SKM-1 (cell line): ENCODE data around the gene SPAG8.

Experiments
- DNase-seq: peaks from one replicate; lab custom pipeline; 2025; ENCODE audit not compliant: unreplicated experiment; lab: John Stamatoyannopoulos, UW

The SPAG8 gene, protein sequence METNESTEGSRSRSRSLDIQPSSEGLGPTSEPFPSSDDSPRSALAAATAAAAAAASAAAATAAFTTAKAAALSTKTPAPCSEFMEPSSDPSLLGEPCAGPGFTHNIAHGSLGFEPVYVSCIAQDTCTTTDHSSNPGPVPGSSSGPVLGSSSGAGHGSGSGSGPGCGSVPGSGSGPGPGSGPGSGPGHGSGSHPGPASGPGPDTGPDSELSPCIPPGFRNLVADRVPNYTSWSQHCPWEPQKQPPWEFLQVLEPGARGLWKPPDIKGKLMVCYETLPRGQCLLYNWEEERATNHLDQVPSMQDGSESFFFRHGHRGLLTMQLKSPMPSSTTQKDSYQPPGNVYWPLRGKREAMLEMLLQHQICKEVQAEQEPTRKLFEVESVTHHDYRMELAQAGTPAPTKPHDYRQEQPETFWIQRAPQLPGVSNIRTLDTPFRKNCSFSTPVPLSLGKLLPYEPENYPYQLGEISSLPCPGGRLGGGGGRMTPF

DNA sequence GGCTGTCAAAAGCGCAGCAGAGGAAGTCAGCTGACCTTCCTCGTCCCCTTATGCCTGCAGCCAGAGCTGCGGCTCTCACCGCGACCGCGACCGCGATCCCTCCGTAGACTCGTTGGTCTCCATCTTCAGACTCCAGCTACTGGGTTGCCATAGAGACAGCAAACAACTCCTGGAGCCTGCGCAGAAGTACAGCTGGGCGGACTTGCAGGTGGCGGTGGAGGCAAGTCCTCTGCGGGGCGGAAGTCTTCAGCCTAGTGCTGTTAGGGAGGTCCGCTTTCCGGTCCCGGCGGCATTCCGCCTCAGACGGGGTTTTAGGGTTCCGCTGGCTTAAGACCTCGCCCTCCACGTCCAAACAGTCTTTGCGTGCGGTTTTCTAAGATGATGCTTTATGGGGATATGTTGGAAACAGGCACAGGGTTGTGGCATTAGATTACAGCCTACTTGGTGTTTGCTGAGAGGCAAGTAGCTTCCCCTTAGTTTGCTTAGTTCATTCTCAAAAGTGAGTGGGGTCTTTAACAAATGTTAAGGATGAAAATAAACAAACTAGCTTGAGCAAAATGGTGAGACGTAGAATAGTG is at the start of gene SPAG8:
SPAG8 (minus strand) TSS at position 238 of the 578 bp plus-strand sequence; CDS start at position 123, 115 bp downstream.
- peak; percentile 90 for DNase-seq

DNA sequence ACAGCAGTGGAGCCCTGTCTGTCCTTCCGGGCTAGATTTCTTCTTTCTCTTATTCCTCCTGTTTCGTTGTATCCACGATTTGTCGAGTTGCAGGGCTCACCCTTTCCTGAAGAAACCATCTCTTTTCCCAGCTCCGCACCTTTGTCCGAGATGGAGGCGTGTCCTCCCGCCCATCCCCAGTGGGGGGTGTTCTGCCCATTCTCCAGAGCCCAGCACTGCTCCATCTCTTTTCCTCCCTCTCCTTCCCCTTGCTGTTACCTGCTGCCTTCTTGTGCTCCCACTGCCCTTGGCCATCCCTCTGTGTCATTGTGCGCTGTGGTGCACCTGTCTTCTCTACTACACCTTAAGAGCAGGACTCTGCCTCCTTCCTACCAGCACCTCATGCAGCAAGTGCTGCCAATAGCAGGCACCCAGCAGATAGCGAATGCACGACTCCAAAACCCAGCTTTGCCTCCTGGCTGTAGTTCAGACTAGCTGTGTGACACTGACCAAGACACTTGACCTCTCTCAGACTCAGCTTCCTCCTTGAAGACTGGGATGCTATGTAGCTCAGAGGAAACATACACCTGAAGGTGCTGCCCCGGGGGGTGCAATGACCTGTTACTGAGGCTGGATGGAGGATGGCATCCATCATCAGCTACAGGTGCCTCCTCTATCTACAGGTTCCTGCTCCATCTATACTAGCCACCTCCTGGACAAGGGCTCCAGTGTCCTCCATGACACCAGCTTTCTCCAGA is 49.3 kb upstream of the SPAG8 start:
- no peak for DNase-seq

DNA sequence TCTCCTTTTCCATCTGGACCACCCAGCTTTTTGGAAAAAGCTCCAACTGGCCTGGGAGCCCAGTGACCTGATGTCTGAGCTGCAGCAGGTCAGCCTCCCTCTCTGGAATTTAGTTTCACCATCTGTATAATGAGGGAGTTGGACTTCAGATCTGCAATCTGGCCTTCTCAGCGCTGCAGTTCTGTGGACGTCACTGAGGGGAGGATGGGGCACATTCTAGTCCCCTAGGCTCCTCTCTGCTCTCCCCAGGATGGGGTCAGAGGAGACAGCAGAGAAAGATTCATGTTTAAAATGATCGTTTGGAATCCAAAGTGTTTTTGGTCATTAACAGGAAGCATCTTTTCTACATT is 47.9 kb upstream of the SPAG8 start:
- no peak for DNase-seq

DNA sequence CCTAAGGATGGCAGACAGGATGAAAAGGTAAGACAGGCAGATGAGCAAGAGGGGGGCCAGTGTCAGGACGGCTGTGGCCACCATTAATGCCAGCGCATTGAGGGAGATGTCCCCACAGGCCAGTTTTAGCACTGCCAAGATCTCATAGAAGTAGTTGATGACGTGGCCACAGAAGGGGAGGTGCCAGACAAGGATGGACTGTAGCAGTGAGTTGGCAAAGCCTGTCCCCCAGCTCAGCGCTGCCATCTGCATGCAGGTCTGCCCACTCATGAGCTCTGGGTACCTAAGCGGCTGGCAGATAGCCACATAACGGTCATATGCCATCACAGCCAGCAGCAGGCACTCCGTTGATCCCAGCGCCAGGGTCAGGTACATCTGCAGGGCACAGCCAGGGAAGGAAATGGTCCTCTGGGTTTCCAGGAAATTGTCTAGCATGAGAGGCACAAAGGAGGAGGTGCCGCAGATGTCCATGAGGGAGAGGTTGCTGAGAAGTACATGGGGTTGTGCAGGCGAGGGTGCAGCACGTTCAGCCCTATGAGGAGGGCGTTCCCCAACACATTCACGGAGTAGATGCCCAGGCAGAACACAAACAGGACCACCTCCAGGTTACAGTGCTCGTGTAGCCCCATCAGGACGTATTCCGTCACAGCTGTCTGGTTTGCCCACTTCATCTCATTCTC is 47.4 kb upstream of the SPAG8 start:
- DNase-seq: no peak

DNA sequence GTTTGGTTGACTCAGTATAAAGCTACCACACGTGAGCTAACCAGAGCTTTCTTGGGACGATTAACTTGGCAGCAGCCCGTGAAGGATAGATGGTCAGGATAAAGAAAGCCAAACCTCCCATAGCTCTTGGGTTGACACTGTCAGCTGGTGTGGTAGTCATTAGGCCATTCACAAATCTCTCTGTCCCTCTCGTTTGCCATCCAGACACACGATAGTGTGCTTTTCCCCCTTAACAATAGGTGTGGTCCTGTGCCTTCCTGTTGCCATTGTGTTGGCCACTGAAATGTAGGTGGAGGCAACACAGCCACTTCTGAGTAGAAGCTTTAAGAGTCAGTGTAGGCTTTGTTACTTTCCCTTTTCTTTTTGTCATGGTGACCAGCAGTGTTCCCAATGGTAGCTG is 46.4 kb upstream of the SPAG8 start:
- DNase-seq: no peak

DNA sequence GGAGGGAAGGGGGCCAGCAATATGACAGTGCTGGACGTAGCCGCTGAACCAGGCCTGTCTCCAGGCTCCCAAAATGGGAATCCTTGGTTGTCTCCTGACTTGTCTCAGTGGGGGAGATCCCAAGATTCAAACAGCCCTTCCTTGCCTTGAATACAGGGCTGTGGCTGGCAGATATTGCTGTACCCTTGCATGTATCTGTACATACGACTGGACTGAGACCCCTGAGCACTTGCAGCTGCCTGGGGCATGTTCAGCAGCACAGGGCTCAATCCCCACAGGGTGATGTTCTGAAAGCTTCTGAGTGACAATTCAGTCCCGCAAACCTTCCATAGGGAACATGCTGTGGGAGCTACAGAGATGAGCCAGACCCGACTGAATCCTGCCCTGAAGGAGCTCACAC is 44.8 kb upstream of the SPAG8 start:
- no peak for DNase-seq

DNA sequence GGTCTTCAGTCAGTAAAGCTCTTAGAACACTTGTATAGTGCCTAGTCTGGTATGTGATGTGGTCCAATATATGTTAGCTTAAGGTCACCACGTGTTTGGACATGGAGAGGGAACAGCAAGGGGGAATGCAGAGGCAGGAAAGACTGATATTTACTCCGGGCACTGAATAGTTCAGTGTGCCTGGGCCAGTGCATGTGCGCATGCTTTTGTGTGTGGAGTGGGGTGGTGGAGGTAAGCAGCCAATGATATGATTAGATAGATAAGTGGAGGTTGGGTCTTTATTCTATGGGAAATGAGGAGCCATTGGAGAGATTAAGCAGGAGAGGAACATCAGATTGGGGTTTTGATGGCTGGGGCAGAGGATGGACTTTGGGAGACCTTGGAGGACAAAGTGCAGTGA is 44.1 kb upstream of the SPAG8 start:
- DNase-seq: no peak

DNA sequence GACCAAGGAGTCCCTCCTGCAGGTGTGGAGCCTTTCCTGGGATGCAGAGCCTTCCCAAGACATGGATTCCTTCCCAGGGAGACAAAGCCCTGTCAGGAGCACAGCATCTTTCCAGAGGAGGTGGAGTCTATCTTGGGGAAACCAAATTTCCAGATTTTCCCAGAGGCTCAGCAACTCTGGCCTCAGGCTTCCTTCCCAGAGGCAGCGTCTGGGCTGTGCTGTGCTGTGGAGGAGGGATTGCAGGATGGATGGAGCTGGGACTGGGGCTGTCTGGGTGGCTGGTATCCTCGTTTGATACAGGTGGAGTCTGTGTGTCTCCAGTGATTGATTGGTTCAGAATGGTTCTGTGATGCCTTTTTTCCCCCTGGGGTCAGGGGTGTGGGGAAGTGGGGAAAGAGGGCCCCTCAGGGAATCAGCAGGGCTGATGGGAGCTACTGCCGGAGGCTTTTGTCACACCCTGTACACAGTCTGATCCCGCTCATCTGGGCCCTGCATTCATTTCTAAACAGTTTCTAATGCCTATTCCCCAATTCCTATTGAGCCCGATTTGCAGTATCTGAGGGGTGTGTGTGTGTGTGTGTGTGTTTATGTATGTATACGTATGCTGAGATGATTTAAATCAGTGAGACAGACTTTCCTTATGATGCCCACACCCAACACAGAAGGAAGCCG is 42.2 kb upstream of the SPAG8 start:
- no peak for DNase-seq

DNA sequence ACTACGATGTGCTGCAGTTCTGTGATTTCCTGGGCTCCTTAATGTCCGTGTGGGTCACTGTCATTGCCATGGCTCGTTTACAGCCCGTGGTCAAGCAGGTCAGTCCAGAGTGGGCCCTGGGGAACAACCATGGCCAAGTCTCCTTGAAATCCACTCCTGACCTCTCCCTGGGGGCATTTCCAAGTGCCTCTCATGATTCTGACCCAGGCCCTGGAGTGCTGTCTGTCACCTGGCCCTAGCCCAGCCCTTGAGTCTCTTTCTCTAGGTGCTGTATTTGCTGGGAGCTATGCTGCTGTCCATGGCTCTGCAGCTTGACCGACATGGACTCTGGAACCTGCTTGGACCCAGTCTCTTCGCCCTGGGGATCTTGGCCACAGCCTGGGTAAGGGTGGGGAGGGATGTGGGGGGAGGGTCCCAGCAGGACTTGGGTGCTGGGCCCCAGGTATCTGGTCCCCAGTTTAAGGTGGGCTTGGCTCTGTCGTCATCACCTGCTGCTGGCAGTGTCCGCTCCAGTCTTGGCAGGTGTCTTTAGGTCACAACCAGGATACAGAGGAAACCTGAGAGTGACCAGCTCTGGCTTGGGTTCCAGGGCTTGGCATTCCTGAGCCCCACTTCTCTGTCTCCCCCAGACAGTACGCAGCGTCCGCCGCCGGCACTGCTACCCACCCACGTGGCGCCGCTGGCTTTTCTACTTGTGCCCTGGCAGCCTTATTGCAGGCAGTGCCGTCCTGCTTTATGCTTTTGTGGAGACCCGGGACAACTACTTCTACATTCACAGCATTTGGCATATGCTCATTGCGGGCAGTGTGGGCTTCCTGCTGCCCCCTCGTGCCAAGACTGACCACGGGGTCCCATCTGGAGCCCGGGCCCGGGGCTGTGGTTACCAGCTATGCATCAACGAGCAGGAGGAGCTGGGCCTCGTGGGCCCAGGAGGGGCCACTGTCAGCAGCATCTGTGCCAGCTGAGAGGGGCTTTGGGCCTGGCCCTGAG is 41.1 kb upstream of the SPAG8 start:
- no peak for DNase-seq

DNA sequence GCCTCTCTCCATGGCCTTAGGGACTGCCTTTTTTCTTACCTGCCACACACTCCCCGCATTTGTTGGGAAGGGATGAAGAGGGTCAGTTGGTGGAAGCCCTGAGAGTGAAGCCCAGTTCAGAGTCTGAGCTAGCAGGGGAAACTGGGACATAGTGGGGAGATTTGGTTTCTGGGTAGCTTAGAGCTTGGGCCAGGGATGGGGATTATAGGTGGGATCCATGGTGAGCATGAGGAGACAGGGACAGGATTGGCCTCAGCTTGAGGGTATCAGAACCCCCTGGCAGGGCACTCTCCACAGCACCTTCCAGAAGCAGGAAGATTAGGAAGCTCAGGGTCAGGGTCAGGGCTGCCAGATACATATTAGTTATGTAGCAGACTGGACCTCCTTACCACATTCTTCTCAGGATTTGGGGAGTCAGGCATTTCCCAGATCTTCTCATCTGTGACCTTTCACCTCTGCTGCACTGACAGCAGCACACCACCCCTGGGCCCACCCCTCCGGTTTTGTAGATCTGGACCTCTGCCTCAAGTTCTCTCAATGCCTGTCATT is 40.3 kb upstream of the SPAG8 start:
- no peak for DNase-seq

DNA sequence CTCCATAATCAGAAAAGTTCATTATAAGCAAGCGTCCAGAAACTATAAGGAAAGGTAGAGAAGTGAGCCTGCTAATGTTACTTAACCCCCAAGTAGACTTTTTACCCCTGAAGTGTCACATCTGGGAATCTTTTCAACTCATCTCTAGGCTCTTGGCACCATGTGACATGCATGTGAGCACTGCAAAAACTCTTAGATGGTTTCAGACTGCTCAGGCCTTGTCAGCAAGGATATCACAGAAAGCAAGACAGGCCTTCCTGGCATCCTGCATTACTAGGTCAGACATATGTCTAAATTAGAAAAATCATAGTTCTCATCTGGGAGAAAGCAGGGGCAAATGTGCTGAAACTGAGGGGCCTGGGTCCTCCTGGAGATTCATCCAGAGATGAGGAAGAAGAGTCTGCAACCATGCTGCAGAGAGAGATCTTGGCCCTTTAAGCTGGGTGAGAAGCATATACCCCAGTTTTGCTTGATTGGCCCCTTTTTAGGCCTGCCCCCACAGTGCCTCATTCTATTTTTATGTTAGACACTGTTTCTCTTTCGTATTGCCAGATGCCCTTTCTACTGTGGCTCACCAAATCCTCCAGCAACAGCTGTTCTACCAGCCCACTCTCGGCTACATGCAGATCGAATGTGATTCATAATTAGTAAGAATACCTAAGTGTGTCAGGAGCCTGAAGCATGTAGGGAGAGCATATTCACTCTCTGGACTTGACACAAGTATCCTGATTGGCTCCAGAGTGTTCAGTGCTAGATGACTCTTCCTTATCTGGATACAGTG is 35.9 kb upstream of the SPAG8 start:
- no peak for DNase-seq

DNA sequence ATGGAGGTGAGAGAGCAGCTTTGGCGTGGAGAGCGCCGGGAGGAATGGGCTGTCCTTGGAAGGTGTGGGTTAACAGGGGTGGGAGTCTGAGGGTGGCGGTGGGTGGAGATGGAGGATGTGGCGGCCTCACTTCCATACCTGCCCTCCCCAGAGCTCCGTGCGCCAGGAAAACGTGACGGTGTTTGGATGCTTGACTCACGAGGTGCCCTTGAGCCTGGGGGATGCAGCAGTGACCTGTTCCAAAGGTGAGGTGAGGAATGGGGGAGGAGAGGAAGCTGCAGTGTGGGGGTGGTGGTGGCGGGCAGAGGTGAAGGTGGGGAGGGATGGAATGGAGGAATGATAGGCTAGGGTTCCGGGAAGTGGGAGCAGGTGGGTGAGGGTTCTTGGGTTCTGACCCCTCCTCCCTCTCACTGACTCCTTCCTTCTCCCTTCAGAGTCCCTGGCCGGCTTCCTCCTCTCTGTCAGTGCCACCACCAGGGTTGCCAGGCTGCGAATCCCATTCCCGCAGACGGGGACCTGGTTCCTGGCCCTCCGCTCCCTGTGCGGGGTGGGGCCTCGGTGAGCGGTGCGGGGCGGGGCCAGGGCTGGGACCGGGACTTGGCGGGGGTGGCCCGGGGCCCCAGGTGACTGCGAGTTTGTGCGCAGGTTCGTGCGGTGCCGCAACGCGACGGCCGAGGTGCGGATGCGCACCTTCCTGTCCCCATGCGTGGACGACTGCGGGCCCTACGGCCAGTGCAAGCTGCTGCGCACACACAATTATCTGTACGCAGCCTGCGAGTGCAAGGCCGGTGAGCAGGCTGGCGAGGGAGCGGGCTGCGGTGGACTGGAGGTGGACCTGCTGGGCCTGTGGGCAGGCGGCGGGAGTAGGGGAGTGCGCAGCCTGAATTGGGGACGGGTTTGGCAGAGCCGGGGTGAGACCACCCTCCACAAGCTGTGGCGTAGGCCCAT is 34.0 kb upstream of the SPAG8 start:
- no peak for DNase-seq

DNA sequence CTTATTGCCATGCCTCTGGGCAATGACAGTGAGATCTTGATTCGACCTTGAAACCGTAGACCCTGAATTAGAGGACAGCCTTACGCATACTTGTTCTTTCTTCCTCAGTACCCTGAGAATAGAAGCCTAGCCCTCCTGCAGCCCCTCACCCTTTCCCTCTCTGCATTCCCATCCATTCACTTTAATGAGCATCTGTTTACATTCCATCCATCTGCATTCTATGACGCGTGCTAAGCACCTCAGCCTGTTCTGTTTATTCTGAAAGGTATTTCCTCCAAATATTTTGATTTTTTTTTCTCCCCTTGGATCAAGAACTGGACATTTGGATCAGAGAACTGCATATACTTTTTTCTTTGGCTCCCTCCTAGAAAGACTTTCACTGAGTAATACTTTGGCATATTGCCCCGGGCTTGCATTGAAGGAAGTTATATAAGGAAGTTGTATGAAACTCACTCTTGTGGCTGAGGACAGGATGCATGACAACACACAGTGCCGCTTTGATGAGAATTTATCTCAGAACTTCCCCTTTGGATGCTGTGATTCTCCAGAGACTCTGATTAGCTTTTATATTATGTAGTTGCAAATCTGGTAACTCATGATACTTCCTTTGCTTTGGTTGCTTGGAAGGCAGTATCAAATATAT is 32.7 kb upstream of the SPAG8 start:
- peak; percentile 96 for DNase-seq

DNA sequence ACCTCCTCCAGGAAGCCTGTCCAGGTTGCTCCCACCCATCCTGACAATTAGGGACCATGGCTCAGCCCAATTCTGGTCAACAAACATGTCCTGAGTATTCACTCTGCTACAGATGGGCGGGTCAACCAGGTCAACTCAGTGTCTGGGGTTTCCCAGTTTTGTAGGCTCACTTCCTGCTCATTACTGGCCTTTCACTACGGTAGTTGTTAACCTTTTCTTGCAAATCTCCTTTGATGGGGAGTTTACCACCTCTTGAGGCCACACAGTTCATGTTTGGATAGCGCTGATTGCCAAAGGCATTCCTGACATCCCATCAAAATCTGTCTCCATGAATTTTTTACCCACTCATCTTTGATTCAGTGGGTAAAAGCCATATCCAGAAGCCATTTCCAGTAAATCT is 30.7 kb upstream of the SPAG8 start:
- no peak for DNase-seq

DNA sequence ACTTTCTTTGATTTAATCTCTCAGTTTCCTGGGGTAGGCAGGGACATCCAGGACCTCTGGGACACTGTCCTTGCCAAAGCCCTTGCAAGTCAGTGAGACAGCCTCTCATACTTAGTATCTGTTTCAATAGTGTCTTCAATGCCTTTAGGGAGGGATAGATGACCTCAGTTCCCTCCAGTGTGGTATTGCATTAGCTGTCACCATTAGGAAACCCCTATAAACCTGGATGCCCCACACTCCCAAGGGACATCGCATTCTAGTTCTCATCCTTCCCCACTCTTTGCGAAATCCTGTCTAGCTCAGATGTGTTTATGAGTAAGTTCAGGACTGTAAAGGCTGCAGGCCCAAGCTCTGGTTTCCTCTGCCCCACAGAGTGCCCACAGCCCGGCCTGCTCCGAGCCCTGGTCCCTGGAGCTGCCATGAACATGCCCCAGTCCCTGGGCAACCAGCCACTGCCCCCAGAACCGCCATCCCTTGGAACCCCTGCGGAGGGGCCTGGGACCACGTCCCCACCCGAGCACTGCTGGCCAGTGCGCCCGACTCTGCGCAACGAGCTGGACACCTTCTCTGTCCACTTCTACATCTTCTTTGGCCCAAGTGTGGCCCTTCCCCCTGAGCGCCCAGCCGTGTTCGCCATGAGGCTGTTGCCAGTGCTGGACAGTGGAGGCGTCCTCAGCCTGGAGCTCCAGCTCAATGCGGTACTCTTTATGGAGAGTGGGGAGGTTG is 30.1 kb upstream of the SPAG8 start:
- no peak for DNase-seq

DNA sequence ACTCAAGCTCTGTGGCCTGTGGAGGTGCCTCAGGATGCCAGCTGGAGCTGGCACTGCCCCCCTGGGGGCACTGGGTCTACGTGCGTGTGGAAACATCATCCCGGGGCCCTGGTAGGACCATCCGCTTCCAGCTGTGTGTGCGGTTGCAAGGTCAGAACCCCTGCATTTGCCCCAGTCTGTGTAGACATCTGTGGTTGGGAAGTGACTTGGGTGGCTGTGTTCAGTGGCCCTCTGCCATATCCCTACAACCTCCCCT is 29.5 kb upstream of the SPAG8 start:
- no peak for DNase-seq
